Activated T-cell treated with anti-CD3 and anti-CD28 coated beads for 24 hours (primary cell): ENCODE measurements around the gene SEC61B.
A peak's percentile ranks its signal among the peaks of the same experiment; 100 is the strongest.

Experiments used
- DNase-seq: peaks from one replicate; pipeline ENCODE4 v3.0.0-alpha.2; 2020; ENCODE audit warnings: low read depth

SEC61B gene

GRCh38 chr9:99221621-99222415, at the start of gene SEC61B, which contains the start of gene ALG2:
SEC61B (plus strand) TSS chr9:99222282; CDS start chr9:99222364, 82 bp downstream.
ALG2 (minus strand) TSS chr9:99221942; CDS start chr9:99221894, 48 bp downstream.
- peak; percentile 91 for DNase-seq

- DNase-seq = no peak
These were observed 48.2 kb upstream of the SEC61B start for GRCh38 chr9:99173570-99174504.

GRCh38 chr9:99176527-99177013, 45.5 kb upstream of the SEC61B start:
- DNase-seq = no peak

GRCh38 chr9:99177576-99178366, 44.3 kb upstream of the SEC61B start:
- DNase-seq = no peak

- DNase-seq = no peak
These were observed 42.9 kb upstream of the SEC61B start for GRCh38 chr9:99178912-99179872.

GRCh38 chr9:99180199-99180598, 41.9 kb upstream of the SEC61B start:
- DNase-seq = no peak

DNA sequence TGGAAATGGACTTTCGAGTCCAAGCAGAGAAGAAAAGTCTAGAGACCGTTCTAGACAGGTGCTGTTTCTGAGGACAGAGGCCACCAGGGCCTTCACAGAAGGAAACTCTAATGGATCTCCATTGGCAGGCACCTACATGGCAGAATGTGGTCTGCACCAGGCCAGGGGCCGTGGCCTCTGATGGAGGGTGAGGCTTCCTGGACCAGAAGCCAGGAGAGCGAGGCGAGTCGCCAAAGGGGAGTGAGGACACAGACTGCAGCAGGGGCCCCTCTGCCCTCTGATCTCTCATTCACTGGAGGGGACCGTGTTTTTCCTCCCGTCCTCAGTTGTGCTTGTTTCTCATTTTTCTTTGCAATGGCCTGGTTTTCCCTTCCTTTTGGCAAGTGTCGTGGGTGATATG, 41.4 kb upstream of the SEC61B start:
- no peak for DNase-seq

DNA sequence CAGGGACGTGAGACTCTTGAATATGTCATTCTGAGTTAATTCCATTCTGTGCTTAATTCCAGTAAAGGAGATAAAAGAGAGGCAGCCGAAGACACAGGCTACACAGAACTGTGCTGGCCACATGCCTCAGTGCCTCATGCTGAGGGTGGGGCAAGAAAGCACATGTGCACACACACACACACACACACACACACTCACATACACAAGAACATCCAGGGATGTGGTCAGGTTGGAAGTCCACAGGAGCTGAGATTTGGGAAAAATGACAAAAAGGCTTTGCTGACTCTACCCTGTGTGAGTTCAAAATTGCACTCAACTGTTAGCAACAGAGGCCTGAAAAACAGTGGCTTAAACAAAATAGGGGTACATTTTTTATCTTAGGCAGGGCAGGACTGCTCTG, 40.9 kb upstream of the SEC61B start:
- DNase-seq = no peak

- DNase-seq = peak; percentile 11
These were observed 40.5 kb upstream of the SEC61B start for GRCh38 chr9:99181621-99182020.

DNA sequence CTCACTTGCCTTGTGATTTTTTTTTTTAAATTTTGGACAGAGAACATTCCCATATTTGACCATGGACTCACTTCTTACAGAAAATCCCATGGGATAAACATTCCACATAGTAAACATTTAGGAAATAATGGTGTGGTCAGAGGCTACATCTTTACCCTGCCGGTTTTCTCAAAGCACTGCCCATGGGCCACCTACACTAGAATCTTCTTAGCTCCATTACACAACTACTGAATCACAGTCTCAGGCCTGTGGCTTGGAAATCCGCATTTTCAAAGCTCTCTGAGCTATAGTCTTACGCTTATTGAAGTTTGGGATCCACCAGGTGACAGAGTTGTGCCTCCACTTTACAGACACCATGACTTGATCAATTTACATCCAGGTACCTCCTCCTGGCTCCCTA, 39.7 kb upstream of the SEC61B start:
- no peak for DNase-seq

DNA sequence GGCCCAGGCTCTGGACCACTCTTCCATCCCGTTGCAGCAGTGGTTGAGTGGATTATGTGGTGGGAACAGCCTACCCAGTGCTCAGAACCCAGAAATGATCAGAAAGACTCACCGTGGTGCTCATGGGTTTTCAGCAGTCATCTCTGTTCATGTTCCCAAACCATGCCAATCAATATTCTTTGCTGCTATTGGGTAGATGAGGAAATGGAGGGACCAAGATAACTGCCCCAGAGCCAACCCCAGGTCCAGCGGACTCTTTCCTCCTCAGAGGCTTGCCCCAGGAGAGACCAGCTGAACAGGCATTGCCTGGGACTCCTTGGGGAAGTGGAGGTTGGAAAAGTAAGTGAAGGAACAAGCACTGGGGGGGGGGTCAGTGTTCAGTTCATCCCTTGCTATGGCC, 38.5 kb upstream of the SEC61B start:
- no peak for DNase-seq

DNA sequence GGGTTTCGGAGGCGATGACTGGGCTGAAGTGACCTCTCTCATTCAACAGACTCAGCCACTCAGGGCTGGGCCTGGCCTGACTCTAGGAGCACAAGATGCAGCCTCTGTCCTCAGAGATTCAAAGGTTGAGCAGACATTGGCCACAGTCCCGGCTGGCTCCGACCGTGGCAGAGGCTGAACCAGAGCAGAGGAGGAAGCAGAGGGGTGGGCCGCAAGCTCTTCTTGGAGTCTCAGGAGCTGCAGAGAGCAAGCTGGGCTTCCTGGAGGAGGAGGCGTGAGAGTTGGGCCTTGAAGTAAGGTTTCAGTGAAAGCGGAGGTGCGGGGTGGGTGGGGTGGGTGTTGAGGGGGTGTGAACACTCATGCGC, 38.0 kb upstream of the SEC61B start:
- DNase-seq = no peak

- DNase-seq = peak; percentile 66
These were observed 37.4 kb upstream of the SEC61B start for GRCh38 chr9:99184475-99185347.

DNA sequence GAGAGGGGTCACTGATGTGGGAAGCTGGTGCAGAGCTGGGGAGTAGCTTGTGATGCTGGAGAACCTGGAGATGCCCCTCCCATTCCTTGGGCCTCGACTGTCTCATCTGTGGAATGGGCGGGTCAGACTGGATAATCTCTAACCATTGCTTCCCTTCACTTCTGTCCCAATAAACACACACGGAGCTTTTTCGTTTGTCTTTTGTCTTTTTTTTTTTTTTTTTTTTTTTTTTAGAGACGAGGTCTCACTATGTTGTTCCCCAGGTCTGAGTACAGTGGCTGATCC, 36.8 kb upstream of the SEC61B start:
- no peak for DNase-seq

DNA sequence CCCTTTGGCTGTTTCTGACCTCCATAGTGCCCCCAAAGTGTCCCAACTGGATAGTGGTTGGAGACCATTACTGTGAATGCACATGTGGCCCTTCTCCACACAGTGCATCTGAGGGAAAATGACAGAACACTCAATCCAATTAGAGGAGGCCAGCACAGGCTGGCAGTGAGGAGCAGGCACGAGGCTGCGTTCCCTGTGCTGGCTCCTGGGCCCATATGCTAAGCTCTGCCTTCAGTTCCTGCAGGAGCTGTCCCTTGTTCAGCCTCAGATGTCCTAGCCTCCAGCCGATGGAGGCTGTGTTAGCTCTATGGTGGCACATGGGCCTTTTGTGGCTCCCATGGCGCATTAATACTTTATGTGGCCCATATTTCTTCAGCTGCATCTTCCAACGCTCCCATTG, 36.1 kb upstream of the SEC61B start:
- no peak for DNase-seq

GRCh38 chr9:99187311-99187710, 34.8 kb upstream of the SEC61B start:
- DNase-seq = no peak

- DNase-seq = no peak
These were observed 32.9 kb upstream of the SEC61B start for GRCh38 chr9:99189186-99189585.

- DNase-seq = no peak
These were observed 32.0 kb upstream of the SEC61B start for GRCh38 chr9:99189887-99190596.

DNA sequence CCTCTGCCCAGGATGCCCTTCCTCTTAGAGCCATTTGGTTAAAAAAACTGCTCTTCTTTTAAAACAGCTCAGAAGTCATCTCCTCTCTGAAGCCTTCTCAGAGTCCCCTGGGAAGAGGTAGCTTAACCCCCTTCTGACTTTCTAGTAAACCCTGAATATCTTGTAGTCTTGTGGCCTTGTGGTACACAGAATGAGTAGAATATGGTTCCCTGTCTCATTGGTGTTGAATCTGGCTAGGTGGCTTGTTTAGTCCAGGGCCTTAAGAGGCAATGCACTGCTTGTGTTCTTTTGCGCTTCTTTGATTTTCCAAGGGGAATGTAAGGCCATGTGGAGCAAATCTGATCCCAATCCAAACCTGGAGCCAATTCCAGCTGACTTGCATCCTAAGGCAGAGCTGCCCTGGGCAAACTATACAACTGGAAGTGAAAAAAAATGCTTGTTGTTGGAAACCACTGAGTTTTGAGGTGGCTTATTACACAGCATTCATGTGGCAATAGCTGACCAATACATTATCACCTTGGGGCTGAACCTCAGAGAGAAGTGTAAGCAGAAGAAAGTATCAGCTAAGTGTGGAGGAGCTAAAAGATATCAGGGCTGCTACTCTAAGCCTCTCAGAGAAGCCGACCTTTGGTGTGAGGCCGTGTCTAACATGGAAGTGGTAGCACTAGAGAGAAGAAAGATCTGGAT, 31.3 kb upstream of the SEC61B start:
- DNase-seq = no peak
